Vagina (tissue), 2 donors: Measurements from ENCODE around the gene AFF3.

Experiments
- POLR2A ChIP-seq, 2 donors: fragments of 450-650 bp; IDR thresholded peaks; one replicate each; pipeline ENCODE4 v1.6.1; 2017; ENCODE audit warnings: antibody characterized with exemption in 2 of 2, mild to moderate bottlenecking in 2 of 2, moderate library complexity in 2 of 2
- TF ChIP-seq, protein P1 (sequence below), 3 experiments: fragments of 450-650 bp in 2 of 3; fragments of 200-600 bp in 1 of 3; sonication (generic) in 1 of 3; IDR thresholded peaks; one replicate each; pipeline ENCODE4 v1.5.1; 2017 to 2019; ENCODE audit warnings: antibody characterized with exemption in 3 of 3, mild to moderate bottlenecking in 2 of 3, moderate library complexity in 2 of 3

DNA sequence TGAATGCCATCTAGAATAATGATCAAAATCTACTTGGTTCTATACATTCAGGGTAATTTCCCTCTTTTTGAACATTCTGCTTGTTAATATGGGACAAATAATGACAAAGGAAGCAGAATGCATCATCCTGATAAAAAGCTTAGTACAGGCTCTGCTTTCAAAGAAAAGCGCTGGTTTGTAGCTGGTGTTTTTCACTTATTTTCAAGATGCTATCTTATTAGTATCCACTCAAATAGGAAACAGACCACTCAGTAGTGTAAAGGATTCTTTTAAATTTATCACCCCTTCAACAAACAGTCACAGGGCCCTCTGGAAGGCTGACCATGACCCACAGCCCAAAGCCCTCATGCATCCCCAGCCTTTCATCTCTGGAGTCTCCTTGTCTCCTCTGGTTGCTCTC, 18.0 kb upstream of the AFF3 start:
- TF ChIP-seq, protein P1, sequence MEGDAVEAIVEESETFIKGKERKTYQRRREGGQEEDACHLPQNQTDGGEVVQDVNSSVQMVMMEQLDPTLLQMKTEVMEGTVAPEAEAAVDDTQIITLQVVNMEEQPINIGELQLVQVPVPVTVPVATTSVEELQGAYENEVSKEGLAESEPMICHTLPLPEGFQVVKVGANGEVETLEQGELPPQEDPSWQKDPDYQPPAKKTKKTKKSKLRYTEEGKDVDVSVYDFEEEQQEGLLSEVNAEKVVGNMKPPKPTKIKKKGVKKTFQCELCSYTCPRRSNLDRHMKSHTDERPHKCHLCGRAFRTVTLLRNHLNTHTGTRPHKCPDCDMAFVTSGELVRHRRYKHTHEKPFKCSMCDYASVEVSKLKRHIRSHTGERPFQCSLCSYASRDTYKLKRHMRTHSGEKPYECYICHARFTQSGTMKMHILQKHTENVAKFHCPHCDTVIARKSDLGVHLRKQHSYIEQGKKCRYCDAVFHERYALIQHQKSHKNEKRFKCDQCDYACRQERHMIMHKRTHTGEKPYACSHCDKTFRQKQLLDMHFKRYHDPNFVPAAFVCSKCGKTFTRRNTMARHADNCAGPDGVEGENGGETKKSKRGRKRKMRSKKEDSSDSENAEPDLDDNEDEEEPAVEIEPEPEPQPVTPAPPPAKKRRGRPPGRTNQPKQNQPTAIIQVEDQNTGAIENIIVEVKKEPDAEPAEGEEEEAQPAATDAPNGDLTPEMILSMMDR (IDR thresholded peaks at IDR 0.05): no peak
- no peak for TF ChIP-seq POLR2A (IDR thresholded peaks at IDR 0.05)
